GM19238 (cell line): ENCODE results near the gene GNAZ.

Source experiments
- DNase-seq: peaks from one replicate; pipeline ENCODE4 v3.0.0; 2011; ENCODE audit warnings: low spot score; ENCODE audit not compliant: insufficient read length

The GNAZ gene

GRCh38 chr22:23075525-23076216 lies 5.4 kb downstream of the GNAZ start:
- DNase-seq: no peak

DNA sequence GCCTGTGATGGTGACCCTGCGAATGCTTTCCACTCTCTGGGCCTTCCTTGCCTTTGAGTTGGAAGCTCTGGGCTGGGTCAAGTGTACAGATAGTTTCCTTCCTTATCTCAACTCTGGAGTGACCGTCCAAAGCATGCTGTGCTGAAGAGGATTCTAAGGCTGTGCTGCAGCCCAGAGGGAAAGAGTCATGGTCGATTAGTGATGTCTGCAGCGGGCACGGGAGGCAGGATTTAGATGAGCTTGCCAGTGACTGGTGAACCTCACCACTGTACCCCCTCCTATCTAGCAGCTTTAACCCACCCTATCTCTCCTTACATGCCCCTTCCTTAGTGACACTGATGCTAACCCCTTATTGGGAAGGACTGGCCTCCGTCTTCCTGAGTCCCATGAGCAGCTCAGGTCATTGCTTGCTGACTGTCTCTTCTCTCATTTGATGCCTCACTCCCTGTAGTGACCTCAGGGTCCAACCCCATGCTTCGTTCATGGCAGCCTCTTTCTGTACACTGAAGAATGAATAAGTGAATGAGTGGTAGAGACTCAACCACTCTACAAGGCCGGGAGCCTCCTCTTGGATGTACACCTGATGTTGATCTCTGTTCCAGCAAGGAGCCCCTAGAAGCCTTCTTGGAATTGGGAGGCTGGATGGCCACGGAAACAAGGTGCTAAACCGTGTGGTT lies 6.7 kb downstream of the GNAZ start:
- no peak for DNase-seq

DNA sequence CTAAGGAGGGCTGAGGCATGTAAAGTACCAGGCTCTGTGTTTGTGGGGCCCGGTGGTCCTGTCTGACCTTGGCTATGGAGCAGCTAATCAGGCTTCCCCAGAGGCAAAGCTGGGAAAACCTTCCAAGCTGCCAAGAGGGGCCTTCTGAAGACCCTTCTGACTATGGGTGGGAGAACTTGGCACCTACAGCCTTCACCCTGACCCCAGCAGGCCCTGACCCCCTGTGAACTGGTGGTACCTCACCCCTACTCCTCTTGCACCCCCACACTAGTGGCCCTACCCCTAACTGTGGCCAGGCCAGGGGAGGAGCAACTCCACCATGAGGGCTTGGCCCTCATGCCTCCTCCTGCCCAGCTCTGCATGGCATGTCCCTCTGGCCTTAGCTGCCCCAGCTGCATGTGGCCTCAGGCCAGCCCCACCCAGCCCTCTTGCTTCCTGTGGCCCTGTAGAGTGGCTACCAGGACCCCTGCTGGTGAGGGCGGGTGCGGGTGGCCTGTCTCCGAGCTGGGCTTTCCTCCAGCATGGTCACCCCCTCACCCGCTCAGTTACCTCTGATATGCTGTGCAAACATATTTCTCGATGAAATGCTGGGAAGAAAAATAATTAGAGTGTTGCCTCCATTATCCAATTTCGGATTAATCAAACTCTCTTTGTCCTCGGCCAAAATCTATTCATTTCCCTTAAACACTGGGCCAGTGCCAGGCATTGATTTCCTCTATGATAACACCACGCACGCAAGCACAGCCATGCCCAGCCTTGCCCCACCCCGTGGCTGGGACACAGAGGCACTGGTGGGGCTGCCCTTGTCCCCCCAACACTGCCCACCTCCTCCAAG lies 7.5 kb downstream of the GNAZ start:
- no peak for DNase-seq

- no peak for DNase-seq
These were observed 8.1 kb downstream of the GNAZ start for GRCh38 chr22:23078462-23078787.

DNA sequence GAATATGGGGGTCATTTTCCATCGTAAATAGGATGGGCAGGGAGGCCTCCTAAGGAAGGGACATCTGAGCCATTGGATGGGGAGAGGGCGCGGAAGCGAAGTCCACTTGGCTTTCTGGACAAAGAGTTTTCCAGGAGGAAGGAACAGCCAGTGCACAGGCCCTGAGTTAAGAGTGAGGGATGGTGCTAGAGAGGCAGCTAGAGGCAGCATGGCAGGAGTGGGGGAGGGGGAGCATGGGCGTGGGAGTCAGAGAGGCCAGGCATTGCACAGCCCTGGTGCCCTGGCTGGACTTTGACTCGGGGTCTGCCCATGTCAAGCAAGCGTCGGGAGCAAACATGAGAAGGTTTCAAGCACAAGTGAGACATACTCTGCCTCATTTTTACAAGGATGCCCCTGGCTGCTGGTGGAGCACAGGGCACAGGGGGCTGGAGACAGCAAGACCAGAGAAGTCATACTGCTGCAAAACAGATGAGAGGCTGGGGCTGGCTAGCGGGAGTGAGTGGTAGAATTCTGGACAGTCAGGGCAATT lies 9.0 kb downstream of the GNAZ start:
- DNase-seq: no peak

GRCh38 chr22:23079814-23080521 lies 9.6 kb downstream of the GNAZ start:
- DNase-seq: no peak

DNA sequence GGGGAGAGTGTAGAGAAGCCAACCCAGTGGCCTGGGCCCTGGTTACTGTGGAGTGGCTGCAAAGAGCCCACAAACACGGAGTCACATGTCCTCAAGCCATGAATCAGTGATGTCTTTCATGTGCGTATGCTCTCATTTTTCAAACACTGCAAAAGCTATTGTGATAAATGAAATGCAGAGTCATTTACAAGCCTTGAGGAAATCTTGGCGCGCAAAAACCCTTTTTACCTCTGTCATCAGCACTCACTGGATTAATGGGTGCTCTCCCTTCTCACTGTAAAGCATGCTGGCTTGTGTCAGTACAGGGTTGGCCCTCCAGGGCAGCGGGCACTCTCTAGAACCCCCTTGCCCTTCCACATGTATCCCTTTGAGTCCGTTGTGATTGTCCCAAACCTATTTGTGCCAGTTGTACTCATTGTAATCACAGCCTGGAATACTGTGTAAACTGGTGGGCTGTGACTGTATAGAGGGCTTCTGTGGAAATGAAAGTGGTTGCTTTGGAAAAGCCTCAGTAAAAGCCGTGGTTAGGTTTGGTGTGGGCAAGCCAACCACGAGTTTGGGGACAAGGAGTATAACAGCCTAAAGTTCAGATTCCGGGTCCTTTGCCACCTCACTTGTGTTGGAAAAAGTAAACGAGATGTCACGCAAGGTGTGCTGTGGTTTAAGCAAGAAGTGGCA lies 10.4 kb downstream of the GNAZ start:
- no peak for DNase-seq

DNA sequence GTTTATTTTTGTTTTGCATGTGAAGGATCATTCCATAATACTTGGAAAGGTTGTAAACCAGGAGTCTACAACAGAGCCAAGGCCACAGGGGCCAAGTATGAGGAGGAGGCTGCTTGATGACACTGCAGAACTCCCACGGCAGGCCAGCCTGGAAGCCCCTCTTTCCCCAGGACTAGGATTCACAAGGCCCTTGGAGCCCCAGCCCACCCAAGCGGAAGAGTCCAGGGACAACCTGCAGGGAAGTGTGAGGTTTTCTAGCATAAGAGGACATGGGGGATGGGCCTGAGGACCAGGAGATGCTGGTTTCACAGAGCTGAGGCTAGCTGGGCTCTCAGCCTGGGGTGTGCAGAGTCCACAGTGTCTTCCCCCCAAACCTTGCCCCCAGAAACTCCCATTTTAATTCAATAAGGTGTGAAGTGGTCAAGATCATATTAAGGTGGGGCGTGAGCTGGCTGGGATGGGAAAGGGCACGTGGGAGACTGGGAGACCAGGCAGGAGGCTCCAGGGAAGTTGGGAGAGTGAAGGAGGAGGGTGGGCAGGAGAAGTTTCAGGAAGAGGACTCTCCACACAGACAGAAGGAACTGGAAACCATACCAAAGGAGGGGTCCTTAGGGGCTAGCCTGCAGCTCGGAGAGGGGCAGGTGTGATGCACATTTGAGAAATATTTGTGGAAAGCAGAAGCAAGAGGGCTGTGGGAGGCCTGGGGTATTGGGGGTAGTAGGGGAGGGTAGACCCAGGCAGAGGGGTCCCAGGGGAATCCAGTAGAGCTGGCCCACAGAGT lies 12.4 kb downstream of the GNAZ start:
- DNase-seq: no peak

- DNase-seq: no peak
These were observed 13.1 kb downstream of the GNAZ start for GRCh38 chr22:23083315-23084021.

- no peak for DNase-seq
These were observed 14.4 kb downstream of the GNAZ start for GRCh38 chr22:23084453-23085350.

DNA sequence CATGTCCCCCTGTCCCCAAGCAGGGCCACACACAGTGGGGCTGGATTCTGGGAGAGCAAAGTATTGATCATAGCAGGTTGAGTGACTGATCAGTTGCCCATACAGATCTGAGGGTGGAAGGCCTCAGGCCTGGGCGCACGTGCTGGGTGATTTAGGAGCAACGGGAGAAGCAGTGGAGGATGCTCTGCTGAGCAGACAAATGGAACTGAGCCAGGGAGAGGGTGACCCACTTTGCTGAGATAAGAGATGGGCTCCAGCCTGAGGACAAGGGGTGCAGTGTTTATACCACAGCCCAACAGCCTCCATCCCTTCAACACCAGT lies 15.0 kb downstream of the GNAZ start:
- no peak for DNase-seq

DNA sequence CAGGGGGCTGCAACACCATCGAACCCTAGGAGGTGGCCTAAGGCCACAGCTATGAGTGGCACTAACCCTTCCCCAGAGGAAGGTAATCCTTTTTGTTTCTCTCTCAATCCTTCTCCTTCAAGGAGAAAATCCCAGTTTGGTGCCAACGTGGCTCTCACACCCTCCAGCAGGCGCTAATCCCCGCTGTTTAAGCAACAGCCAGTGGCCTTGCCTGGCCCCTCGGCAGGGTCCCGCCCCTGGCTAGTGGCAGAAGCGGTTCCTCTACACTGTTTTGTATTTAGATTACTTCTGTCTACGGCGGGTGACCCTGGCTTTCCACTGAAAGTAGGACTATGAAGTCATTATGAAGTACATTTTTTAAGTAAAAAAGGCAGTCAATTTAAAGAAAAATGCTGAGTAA lies 15.5 kb downstream of the GNAZ start:
- no peak for DNase-seq

GRCh38 chr22:23086263-23086662 lies 15.9 kb downstream of the GNAZ start:
- no peak for DNase-seq

- DNase-seq: no peak
These were observed 16.5 kb downstream of the GNAZ start for GRCh38 chr22:23086787-23087186.

- no peak for DNase-seq
These were observed 17.9 kb downstream of the GNAZ start for GRCh38 chr22:23088199-23088604.

GRCh38 chr22:23089010-23089409 lies 18.7 kb downstream of the GNAZ start:
- no peak for DNase-seq

DNA sequence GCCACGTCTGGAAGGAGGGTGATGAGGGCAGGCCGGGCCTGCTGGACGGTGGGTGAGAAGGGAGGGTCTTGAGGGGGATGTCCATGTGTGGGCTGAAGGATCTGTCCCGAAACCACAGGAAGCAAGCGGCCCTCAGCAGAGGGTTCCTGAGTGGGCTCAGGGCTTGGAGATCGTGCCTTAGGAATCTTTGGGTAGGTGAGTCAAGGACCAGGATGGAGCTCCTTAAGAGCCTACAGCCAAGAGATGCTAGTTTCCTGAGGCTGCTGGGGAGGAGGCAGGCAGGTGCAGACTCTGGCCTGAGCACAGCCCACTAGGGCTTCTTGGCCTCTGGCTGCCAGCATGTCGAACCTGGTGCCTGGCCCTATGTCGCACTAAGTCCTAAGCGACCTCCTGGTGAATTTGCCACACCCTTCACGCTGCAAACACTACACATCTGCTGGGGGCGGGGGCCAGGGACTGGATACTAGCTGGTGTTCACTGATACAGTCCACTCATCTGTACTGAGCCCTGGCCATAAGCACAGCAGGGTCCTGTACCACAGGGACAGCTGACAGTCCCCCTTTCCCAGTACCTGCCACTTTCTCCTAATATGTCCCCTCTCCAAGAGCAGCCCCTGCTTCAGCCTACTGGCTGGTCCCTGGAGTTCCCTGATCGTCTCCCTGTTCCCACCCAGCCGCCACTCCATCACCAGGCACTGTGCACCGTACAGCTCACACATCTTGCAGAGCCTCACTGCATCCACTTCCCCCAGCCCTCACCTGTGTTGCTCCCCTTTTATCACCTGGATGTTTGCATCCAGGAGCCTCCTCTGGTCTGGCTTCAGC lies 19.5 kb downstream of the GNAZ start:
- no peak for DNase-seq

DNA sequence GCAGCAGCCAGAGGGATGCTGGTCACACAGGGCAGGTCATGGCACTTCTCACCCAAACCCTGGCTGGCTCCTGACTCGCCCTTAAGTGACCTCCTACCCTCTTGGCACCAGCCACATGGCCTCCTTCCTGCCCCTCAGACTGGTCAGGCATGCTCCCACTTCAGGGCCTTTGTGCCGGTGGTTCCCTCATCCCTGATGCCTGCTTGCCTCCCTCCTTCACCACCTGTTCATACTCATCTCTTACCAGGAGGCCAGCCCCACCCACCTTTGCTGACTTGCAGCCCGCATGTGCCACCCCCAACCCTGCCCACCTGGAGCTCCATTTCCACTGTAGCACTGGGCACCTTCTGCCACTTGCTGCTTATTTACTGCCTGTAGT lies 20.1 kb downstream of the GNAZ start:
- DNase-seq: no peak
